HG03378 (cell line): ENCODE data around the gene VPS4A.

Experiments
- ATAC-seq: cut with Tn5 transposase; IDR thresholded peaks from one replicate; pipeline ENCODE4 v1.9.1; 2021; ENCODE audit warnings: mild to moderate bottlenecking, moderate library complexity; ENCODE audit not compliant: unreplicated experiment

VPS4A gene

GRCh38 chr16:69363281-69363717 is 52.1 kb downstream of the VPS4A start:
- no peak for ATAC-seq

- ATAC-seq, result no peak
Observed at GRCh38 chr16:69364088-69364487, 52.9 kb downstream of the VPS4A start.

GRCh38 chr16:69365901-69366300 is 54.8 kb downstream of the VPS4A start:
- no peak for ATAC-seq

- ATAC-seq, result no peak
Observed at GRCh38 chr16:69366431-69366830, 55.3 kb downstream of the VPS4A start.

GRCh38 chr16:69367980-69368379 is 56.8 kb downstream of the VPS4A start:
- no peak for ATAC-seq

GRCh38 chr16:69368866-69369265 is 57.7 kb downstream of the VPS4A start:
- ATAC-seq, result no peak

GRCh38 chr16:69371564-69371963 is 60.4 kb downstream of the VPS4A start:
- ATAC-seq, result no peak

- ATAC-seq, result no peak
Observed at GRCh38 chr16:69373019-69373418, 61.9 kb downstream of the VPS4A start.
